ENCODE data around the gene RFTN2.
"Not testable (repeated sequence)": the region's sequence is repeated elsewhere in the genome, so short reads cannot be mapped to it uniquely, and the experiment has no call there.

Gene RFTN2

DNA sequence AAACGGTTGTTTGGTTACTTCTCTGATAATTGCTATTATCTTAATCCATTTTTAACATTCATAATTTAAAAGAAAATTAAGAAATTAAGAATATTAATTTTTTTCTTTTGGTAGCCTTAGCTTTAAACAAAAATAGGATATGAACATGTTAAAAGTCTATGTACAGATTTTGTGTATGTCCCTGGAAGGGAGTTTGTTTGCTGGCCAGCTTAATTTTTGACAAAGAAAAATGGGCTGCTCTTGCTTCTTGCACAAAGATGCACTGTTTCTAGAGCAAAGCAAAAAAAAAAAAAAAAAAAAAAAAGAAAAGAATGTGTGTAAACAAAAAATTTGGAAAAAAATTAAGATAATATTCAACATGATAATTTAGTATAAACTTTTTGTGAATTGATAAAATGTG lies 1.3 kb downstream of the RFTN2 start:
- DNase-seq: no peak

- no peak for DNase-seq
Measured at GRCh38 chr2:197673606-197674005, 1.8 kb downstream of the RFTN2 start.

DNA sequence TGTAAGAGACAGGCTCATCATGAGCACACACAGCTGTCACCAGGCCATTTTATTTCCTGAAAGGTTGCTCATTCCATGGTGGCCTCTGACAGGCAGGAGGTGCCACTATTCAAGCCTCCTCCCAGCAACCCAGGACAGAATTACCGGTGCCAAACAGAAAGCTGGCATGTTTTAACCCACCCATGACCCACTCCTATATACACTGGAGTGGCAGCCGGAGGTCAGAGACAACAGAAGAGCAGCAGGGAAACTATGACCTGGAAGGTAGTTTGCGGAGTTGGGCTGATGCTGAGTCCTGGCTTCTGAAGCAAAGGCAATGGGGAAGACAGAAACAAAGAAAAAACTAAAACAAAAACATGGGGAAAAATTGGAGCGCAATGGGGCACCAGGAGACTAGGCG lies 2.3 kb downstream of the RFTN2 start:
- DNase-seq: no peak

DNA sequence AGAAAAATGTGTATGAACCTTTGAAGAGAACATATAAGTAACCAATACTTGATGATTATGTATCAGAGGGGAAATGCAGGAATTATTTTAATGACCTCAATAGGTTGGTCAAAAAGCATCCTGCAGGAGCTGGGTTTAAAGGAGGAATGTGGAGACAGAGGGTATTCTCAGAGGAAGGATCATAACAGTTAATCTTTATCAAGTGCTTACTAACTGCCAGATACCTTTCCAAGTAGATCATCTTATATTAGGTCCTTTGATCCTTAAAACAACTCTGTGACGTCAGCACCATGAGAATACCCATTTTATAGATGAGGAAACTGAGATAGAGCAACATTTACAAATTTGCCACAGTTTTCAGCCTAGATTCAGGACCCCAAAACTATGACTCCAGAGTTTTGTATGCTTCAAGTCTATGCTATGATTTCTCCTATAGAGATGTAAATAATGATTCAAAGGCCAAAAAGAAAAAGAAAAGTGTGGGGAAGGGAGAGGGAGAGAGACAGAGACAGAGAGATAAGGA lies 3.0 kb downstream of the RFTN2 start:
- DNase-seq: no peak

DNA sequence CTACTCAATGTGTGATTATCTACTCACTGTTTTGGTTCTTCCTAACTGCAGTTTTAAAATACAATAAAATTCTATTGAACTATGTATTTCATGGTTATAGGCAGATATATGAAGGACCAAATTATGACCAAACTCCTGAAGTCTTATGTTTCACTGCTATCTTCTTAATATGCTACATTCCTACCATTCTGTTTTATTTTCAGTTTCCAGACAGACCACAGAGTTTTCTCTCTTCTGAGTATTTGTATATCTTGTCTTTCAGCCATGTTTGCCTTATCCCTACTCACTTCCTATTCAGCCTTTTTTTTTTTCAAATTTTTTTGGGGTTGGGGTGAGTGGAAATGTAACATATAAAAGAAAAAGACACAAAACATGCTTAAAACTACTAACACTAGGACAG lies 6.3 kb downstream of the RFTN2 start:
- no peak for DNase-seq

DNA sequence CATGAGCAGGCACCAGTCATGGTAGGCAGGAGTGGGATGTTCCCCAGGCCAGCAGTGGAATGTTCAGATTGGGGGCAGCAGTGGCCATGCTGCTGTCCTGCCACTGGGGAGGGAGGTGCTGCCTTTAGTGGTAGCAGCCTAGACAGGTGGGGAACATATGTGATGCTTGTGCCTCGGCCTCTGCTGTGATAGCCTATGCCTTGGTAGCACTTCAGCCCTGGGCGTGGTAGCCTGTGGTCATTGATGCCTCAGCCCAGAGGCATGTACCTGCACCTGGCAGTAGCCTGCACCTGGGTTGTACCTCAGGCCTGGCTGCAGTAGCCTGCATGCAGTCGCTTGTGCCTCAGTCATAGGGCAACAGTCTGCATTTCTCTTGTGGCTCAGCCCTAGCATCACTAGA lies 7.1 kb downstream of the RFTN2 start:
- DNase-seq: no peak

GRCh38 chr2:197666277-197666676 lies 9.1 kb downstream of the RFTN2 start:
- no peak for DNase-seq

DNA sequence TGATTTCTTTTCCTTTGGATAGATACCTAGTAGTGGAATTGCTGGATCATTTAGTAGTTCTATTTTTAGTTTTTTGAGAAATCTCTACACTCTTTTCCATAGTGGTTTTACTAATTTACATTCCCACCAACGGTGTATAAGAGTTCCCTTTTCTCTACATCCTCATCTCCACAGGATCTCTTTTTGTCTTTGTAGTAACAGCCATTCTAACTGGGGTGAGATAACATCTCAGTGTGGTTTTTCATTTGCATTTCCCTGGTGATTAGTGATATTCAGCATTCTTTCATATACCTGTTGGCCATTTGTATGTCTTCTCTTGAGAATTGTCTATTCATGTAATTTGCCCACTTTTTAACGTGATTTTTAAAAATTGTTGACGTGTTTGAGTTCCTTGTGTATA lies 13.8 kb downstream of the RFTN2 start:
- DNase-seq: no peak

- no peak for DNase-seq
Measured at GRCh38 chr2:197657562-197657961, 17.8 kb downstream of the RFTN2 start.

DNA sequence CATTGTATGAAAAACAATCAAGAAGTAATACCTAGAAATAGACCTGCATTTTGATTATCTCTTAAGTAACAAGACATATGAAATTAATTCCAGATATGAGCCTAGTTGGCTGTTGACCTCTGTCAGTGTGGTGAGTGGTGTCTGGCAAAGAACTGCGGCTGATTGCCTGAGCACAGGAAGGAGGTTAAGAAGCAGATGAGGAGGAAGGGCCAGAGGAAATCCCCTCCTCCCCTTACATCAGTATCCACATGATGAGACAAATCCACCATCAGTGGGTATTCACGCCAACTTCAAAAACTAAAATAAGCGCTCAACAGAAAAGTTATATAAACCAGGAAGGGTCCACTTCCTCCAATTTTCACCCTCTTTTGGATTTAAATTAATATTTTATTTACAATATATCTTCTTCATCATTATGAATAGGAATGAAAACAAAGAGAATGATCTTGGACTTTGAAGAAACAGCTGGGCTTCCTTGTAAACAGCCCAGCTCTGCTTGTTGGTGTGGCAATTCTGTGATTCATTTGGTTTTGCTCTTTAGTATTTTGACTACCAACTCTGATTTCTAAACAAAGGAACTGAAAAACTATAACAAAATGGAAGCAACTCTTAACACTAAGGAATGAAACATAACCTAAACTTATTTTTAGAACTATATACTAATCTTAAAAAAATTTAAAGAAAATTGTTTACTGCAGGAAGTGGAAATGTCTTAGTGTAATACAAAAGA lies 27.3 kb downstream of the RFTN2 start:
- DNase-seq: no peak

GRCh38 chr2:197641666-197642065 lies 33.7 kb downstream of the RFTN2 start:
- DNase-seq: no peak

DNA sequence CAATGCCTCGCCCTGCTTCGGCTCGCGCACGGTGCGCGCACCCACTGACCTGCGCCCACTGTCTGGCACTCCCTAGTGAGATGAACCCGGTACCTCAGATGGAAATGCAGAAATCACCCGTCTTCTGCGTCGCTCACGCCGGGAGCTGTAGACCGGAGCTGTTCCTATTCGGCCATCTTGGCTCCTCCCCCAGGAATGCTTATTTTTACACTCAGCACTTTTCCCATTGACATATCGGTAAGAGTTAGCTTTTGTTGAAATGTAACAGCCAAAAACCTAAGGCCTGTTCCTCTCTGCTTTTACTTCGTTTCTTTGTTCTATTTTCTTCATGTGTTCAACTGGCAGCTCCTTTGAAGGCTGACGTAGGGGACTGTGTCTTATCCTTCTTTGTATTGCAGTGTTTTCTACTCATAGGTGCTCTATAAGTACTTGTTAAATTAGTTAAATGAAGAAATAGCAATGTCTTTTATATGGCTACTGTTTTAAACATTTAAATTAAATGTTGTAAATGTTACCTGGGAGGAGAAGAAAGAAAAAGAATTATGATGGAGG lies 34.7 kb downstream of the RFTN2 start:
- not testable (repeated sequence) for DNase-seq

GRCh38 chr2:197633109-197633657 lies 42.2 kb downstream of the RFTN2 start:
- DNase-seq: no peak

- peak; percentile 28 to 42 for DNase-seq
Measured at GRCh38 chr2:197628043-197628500, 47.3 kb downstream of the RFTN2 start.

GRCh38 chr2:197626965-197627625 lies 48.3 kb downstream of the RFTN2 start:
- DNase-seq: peak; percentile 20 to 32

DNA sequence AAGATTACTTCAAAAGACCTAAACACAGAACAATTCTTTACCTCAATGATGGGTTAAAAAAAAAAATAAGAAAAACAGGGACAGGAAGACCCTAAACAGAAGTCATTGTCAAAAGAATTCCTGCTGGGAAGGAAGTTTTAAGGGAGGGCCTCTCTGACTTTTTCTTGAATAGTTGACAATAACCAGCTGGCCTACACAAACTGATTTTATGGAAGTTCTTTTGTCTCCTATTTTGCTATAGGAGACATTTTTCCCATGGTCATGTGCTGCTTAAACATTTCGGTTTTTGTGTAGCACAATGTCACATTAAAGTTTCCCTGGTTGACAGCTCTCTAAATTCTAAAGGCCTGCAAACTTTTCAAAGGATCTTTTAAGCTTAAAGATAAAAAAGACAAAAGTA lies 55.3 kb downstream of the RFTN2 start:
- DNase-seq: no peak

DNA sequence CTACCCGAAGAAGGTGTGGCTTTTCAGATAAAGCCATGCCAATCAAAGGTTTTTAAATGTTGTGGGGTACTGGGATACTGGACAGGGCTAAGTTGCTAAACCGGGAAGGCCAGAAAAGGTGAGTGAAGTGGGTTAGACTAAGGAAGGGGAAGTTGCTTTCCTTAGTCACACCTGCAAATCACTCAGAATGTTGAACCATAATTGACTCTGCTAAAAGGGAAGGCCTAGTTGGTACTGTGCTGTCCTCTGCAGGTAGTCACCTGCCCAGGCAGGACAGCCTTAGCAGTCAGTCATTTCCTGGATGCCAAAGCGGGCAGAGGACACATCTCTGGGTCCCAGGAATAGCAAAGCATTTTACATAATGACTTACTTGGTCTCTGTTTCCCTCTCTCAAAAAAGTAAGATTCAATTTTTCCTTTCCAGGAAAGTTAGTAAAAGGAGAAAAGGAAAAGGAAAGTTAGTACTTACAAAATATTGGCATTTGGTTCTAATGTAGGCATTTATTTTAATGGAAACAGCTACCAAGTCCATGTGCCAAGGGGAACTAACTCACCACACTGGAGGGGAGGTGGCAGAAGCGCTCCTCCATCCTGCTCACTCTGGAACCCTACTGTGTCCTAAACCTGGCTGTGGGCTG lies 60.3 kb downstream of the RFTN2 start:
- no peak for DNase-seq

GRCh38 chr2:197614532-197614931 lies 60.9 kb downstream of the RFTN2 start:
- no peak for DNase-seq

- DNase-seq: peak; percentile 62 to 85
Measured at GRCh38 chr2:197613509-197613987, 61.8 kb downstream of the RFTN2 start.

DNA sequence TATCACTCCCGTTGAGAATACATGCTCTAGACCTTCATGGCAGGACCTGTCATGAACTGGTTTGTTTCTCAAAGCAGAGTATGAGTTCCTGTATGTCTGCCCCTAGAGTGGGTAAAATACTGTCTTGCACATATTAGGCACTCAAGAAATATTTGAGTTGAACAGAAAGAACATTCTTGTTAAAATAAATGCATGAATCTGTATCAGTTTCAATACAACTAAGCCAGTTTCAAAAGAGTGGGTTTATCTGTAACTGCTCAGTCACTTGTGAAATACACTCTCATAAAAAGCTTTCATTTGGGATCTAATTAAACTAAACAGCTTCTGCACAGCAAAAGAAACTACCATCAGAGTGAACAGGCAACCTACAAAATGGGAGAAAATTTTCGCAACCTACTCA lies 69.2 kb downstream of the RFTN2 start:
- no peak for DNase-seq

DNA sequence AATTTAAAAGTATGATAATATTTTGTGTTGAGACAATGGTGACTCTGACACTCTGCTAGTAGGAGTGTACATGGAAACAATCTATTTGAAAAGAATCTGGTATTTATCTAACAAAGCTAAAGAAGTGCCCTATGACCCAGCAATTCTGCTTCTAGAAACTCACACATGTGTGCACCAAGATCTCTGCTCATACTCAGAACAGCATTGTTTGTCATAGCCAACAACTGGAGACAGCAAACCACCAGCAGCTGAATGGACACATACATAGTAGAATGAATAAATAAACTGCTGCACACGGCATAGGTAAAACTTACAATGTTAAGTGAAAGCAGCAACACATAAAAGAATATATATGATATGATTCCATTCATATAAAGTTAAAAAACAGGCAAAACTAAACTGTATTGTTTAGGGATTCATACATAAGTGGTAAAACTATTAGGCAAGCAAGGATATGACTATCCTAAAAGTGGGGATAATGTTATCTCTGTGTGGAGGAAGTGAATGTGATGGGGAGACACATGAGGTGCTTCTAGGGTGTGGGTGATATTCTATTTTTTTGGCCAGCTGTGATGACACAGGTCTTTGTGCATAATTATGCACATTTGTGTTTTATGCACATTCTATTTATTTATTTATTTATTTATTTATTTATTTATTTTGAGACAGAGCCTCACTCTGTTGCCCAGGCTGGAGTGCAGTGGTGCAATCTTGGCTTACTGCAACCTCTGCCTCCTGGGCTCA lies 71.1 kb downstream of the RFTN2 start:
- no peak for DNase-seq

- DNase-seq: no peak
Measured at GRCh38 chr2:197601726-197602125, 73.7 kb downstream of the RFTN2 start.
